ENCODE measurements around the gene ABI1. TPM values are rescaled to one million over a fixed set of nuclear protein-coding genes. Genes with fewer than 3 reads are reported as not detected.

ABI1 gene
- total RNA-seq = 28.1 and 30.0 TPM in 2 replicates

DNA sequence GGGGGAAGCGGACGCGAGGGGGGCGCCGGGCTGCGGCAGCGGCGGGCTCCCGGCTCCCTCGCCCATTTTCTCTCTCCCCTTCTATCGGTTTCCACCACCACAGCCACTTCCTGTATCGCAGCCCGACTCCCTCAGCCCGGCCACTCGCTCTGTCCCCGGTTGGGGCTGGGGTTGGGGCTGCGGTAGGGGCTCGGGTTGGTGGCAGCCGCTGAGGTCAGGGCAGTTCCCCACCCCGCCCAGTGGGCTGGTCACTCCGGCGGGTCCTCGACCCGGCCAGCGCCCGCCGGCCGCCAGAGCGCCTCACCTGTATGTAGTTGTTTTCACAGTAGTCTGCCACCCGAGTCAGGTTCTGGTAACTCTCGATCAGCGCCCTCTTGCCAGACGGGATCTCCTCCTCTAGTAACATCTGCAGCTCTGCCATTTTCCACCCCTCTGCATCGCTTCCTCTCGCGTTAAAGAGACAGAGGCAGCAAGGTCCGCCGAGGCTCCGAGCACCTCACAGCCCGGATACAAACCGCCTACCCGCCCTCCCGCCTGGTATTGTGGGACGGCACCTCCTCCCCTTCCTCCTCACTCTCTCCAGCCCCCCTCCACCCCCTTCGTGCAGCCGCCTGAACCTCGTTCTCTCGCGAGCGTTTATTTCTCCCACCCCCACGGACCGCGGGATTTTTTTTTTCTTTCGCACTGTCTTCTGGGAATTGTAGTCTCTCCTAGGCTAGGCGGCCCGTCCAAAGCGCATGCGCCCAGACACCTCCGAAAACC is at the start of gene ABI1:
ABI1 (minus strand) TSS at position 516 of the 762 bp plus-strand sequence; CDS start at position 421, 95 bp downstream.

DNA sequence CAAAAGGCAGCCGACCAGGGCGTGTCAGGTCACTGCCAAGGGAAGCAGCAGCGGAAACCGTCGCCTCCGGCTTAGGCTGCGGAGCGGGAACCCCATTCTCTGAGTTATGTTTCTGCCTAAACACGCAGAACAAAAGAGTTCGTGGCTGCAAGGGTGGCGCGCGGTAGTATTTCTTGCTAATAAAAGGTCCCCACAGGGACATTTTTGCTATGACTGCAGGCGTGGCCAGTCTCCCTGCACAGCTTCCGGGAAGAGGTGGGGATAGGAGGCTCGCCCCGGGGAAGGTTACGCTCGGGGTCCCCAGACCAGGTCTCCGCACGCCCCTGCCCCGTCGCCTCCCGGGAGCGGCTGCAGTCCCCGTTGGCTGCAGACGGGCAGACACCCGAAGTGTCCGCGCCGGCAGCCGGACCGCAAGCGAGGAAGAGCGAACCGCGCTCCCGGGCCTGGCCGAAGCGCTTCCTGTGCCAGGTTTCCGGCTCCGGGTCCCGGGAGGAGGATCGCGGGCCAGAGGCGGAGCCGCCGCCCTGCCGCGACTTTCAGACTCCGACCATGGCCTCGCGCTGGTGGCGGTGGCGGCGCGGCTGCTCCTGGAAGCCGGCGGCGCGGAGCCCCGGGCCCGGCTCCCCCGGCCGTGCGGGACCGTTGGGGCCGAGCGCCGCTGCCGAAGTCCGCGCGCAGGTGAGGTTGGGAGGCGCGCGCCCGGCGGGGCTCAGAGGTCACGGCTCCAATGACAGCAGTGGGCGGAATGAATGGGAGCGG is 163.4 kb downstream of the ABI1 start, which contains the start of gene PDSS1:
PDSS1 (plus strand) TSS at position 539 of the 759 bp plus-strand sequence; CDS start at position 550, 11 bp downstream.

Other genes with a start within 250 kb of the ABI1 start
- 8.8 and 10.1 TPM in 2 replicates for gene PDSS1, start 163.3 kb downstream of the ABI1 start, total RNA-seq
- gene ANKRD26, start 239.5 kb upstream of the ABI1 start, total RNA-seq = 7.2 and 7.8 TPM in 2 replicates